Measurements from ENCODE around the gene CRIM1. TPM values are rescaled to one million over a fixed set of nuclear protein-coding genes. Genes with fewer than 3 reads are reported as not detected.
A peak's percentile ranks its signal among the peaks of the same experiment; 100 is the strongest.

CRIM1 gene
- polyA plus RNA-seq, 2 of the 4 experiments (the other 2 are of a cell fraction), result 127 to 208 TPM

GRCh38 chr2:36451512-36451911 is 95.9 kb downstream of the CRIM1 start:
- no peak for TF ChIP-seq HDAC2 (IDR thresholded peaks at IDR 0.05)
- TF ChIP-seq POLR2A (IDR thresholded peaks at IDR 0.05; ENCODE audit: low read length), result no peak
- no peak for TF ChIP-seq CBX2 (IDR thresholded peaks at IDR 0.05; ENCODE audit: borderline replicate concordance, low read depth)
- TF ChIP-seq KDM5A (IDR thresholded peaks at IDR 0.05), result no peak
- no peak for TF ChIP-seq NPAS2 (CRISPR knock-in tag; IDR thresholded peaks at IDR 0.05; ENCODE audit: borderline replicate concordance)
- TF ChIP-seq HOXB5 (CRISPR knock-in tag; IDR thresholded peaks at IDR 0.05), result no peak
- TF ChIP-seq CHD2 (IDR thresholded peaks at IDR 0.05; ENCODE audit: low read length, partially characterized antibody), result no peak
- no peak for TF ChIP-seq FOSL2 (IDR thresholded peaks at IDR 0.05)
- no peak for TF ChIP-seq FOSL2 (CRISPR knock-in tag; IDR thresholded peaks at IDR 0.05)
- no peak for TF ChIP-seq KDM1A (IDR thresholded peaks at IDR 0.05; ENCODE audit: low read depth)
- no peak for TF ChIP-seq RCOR1 (IDR thresholded peaks at IDR 0.05; ENCODE audit: low read depth, low read length)
- no peak for TF ChIP-seq HOXA7 (CRISPR knock-in tag; IDR thresholded peaks at IDR 0.05)
- TF ChIP-seq JUN (IDR thresholded peaks at IDR 0.05), result no peak
- no peak for TF ChIP-seq CEBPB (IDR thresholded peaks at IDR 0.05)
- no peak for TF ChIP-seq POLR2AphosphoS2 (conservative IDR thresholded peaks at IDR 0.05; ENCODE audit: low read length)
- no peak for TF ChIP-seq CHD4 (IDR thresholded peaks at IDR 0.05; ENCODE audit: borderline replicate concordance)
- TF ChIP-seq MAX (IDR thresholded peaks at IDR 0.05), result no peak
- TF ChIP-seq, protein P1, sequence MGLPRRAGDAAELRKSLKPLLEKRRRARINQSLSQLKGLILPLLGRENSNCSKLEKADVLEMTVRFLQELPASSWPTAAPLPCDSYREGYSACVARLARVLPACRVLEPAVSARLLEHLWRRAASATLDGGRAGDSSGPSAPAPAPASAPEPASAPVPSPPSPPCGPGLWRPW (IDR thresholded peaks at IDR 0.05), result no peak
- TF ChIP-seq, protein P2, sequence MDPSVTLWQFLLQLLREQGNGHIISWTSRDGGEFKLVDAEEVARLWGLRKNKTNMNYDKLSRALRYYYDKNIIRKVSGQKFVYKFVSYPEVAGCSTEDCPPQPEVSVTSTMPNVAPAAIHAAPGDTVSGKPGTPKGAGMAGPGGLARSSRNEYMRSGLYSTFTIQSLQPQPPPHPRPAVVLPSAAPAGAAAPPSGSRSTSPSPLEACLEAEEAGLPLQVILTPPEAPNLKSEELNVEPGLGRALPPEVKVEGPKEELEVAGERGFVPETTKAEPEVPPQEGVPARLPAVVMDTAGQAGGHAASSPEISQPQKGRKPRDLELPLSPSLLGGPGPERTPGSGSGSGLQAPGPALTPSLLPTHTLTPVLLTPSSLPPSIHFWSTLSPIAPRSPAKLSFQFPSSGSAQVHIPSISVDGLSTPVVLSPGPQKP (IDR thresholded peaks at IDR 0.05; ENCODE audit: low read depth, low read length), result no peak
- WGBS (ENCODE audit: missing lambda C conversion rate), result 90% methylated on average over 5 of the region's 5 CpGs
- peak overlapping the region; percentile 36 to 75 for H3K27ac ChIP-seq
- H3K9me3 ChIP-seq, result no peaks in the 10 kb centered on the region
- peaks cover 98% of the 10 kb centered on the region for H3K4me1 ChIP-seq
- no peak overlapping the region for H3K4me3 ChIP-seq
- FAIRE-seq (no peak), DNase-seq (ENCODE audit: low read depth in 1 of 2, low spot score in 1 of 2) (no peak), ATAC-seq (no peak; a peak in 1 of 6 replicates)
- peak overlapping the region; percentile 64 for H3K4me2 ChIP-seq
- ChIA-PET POLR2A (interaction anchor here (0.7 kb wide), 1 partner anchor 118 kb away, joined by 3 read pairs; no protein-coding TSS in a partner anchor), CTCF (interaction anchor here (0.7 to 5.6 kb wide), 7 partner anchors 9 to 213 kb away, joined by 3 to 53 read pairs (median 4); partner anchors contain the start of gene CRIM1)

- no peak overlapping the region for H3K4me3 ChIP-seq
- H3K27ac ChIP-seq, result peak overlapping the region; percentile 80 to 87; a peak in 5 of 6 replicates
- no peak for FAIRE-seq
- ChIA-PET CTCF (interaction anchor here (0.9 to 5.6 kb wide), 6 partner anchors 8 to 212 kb away, joined by 3 to 53 read pairs (median 4); partner anchors contain the start of gene CRIM1), POLR2A (no interaction called here)
- H3K4me1 ChIP-seq, result peaks cover 98% of the 10 kb centered on the region
- no peaks in the 10 kb centered on the region for H3K9me3 ChIP-seq
- 71% methylated on average over 3 of the region's 3 CpGs for WGBS (ENCODE audit: missing lambda C conversion rate)
- no peak for TF ChIP-seq POLR2A (IDR thresholded peaks at IDR 0.05; ENCODE audit: low read length)
- no peak for TF ChIP-seq CBX8 (IDR thresholded peaks at IDR 0.05)
- TF ChIP-seq NFE2L2 (conservative IDR thresholded peaks at IDR 0.05; ENCODE audit: low read length), result no peak
- no peak for TF ChIP-seq EHMT2 (IDR thresholded peaks at IDR 0.05; ENCODE audit: low read depth)
- TF ChIP-seq SMC3 (IDR thresholded peaks at IDR 0.05), result no peak
- TF ChIP-seq HOXA7 (CRISPR knock-in tag; IDR thresholded peaks at IDR 0.05), result 0 out of 2 replicates have a peak, but pooled peaks have one; percentile 49
- peak overlapping the region; percentile 64 for H3K4me2 ChIP-seq
- no peak for ATAC-seq
- DNase-seq (ENCODE audit: low read depth in 1 of 2, low spot score in 1 of 2), result no peak
Measured at GRCh38 chr2:36452260-36452659, 96.7 kb downstream of the CRIM1 start.

GRCh38 chr2:36453652-36454051 is 98.1 kb downstream of the CRIM1 start:
- H3K4me2 ChIP-seq, result peak overlapping the region; percentile 64
- ChIA-PET CTCF (interaction anchor here (0.9 kb wide), 1 partner anchor 9 kb away, joined by 3 read pairs; no protein-coding TSS in a partner anchor), POLR2A (no interaction called here)
- H3K27ac ChIP-seq, result peak overlapping the region; percentile 80 to 87
- DNase-seq (ENCODE audit: low read depth in 1 of 2, low spot score in 1 of 2) (no peak), ATAC-seq (peak in 1 of 2 experiments; percentile 10; a peak in 2 of 6 replicates), FAIRE-seq (no peak)
- H3K4me3 ChIP-seq, result no peak overlapping the region
- H3K4me1 ChIP-seq, result peaks cover 100% of the 10 kb centered on the region
- WGBS (ENCODE audit: missing lambda C conversion rate), result 10% methylated on average over 3 of the region's 3 CpGs
- no peaks in the 10 kb centered on the region for H3K9me3 ChIP-seq
- TF ChIP-seq MYC (IDR thresholded peaks at IDR 0.05; ENCODE audit: borderline replicate concordance, low read length) (no peak), JUNB (IDR thresholded peaks at IDR 0.05) (peak; percentile 50), ZNF302 (CRISPR knock-in tag; IDR thresholded peaks at IDR 0.05) (no peak), REST (IDR thresholded peaks at IDR 0.05) (no peak), RAD21 (conservative IDR thresholded peaks at IDR 0.05 in 1 of 2, IDR thresholded peaks at IDR 0.05 in 1 of 2) (no peak), HEYL (CRISPR knock-in tag; IDR thresholded peaks at IDR 0.05) (no peak), GATA3 (IDR thresholded peaks at IDR 0.05; ENCODE audit: borderline replicate concordance) (peak; percentile 34; the same call in 1 of the 2 replicates)
- TF ChIP-seq, protein P3, sequence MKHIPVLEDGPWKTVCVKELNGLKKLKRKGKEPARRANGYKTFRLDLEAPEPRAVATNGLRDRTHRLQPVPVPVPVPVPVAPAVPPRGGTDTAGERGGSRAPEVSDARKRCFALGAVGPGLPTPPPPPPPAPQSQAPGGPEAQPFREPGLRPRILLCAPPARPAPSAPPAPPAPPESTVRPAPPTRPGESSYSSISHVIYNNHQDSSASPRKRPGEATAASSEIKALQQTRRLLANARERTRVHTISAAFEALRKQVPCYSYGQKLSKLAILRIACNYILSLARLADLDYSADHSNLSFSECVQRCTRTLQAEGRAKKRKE (CRISPR knock-in tag; IDR thresholded peaks at IDR 0.05; ENCODE audit: low read depth), result 0 out of 2 replicates have a peak, but pooled peaks have one; percentile 10
- TF ChIP-seq, protein P1 (IDR thresholded peaks at IDR 0.05), result no peak
